HepG2 (cell line): Measurements from ENCODE around the gene KRTAP23-1. TPM values are rescaled to one million over a fixed set of nuclear protein-coding genes. Genes with fewer than 3 reads are reported as not detected.

Source experiments
- ATAC-seq: fragments of 200-7000 bp; cut with Tn5 transposase; 3 replicates; pipeline ENCODE4 v1.9.1; 2020; ENCODE audit warnings: mild to moderate bottlenecking, moderate library complexity
- Bru-seq: library from RNA; stranded (reverse); fragments of 400-500 nt; gene quantifications from one replicate; lab custom pipeline; 2021; lab: Mats Ljungman, UMichigan
- BruChase-seq, 2 experiments: library from RNA; stranded (reverse); fragments of 400-500 nt; gene quantifications; one replicate each; lab custom pipeline; 2021; lab: Mats Ljungman, UMichigan
- BruUV-seq: library from RNA; stranded (reverse); fragments of 400-500 nt; replicated peaks from 2 replicates; lab custom pipeline; 2021; lab: Mats Ljungman, UMichigan
- CTCF ChIA-PET: fragments of 300-600 bp; formaldehyde crosslinking; extraction: SDS; loops from one replicate; lab custom pipeline; 2021; ENCODE audit warnings: low total read pairs, inconsistent platforms, low intra/inter-chr PET ratio; lab: Yijun Ruan, JAX
- POLR2A ChIA-PET: fragments of 350-600 bp; sonication (Branson Sonifier 250); formaldehyde crosslinking; loops from one replicate; lab custom pipeline; 2020; ENCODE audit warnings: antibody characterized with exemption, inconsistent platforms; lab: Yijun Ruan, JAX
- DNase-seq: peaks from one replicate; pipeline ENCODE4 v3.0.0-alpha.2; 2015; ENCODE audit warnings: low spot score
- FAIRE-seq: peaks from 3 replicates; lab custom pipeline; 2011; peaks lifted over from hg19 to GRCh38; lab: Jason Lieb, UNC
- H2AFZ ChIP-seq: one replicate; pipeline ENCODE4 v1.6.1; 2011; ENCODE audit warnings: low read length, inconsistent platforms
- H3K27ac ChIP-seq: fragments of 300-600 bp; 3 replicates; pipeline ENCODE4 v1.8.0; 2011; ENCODE audit warnings: mixed run types, mild to moderate bottlenecking, mixed read lengths, low read length, inconsistent platforms; ENCODE audit not compliant: insufficient read depth; ENCODE audit errors: extremely low read length
- H3K27me3 ChIP-seq, 2 experiments: fragments of 200-600 bp in 1 of 2; 2 replicates in 1 of 2; 3 replicates in 1 of 2; pipeline versions ENCODE4 v1.6.0 to v1.8.0; 2011; ENCODE audit warnings: low read length in 2 of 2, mild to moderate bottlenecking in 2 of 2, moderate library complexity in 2 of 2, inconsistent platforms in 1 of 2; ENCODE audit not compliant: insufficient read depth in 2 of 2, control insufficient read depth in 1 of 2
- H3K36me3 ChIP-seq, 2 experiments: fragments of 200-600 bp in 1 of 2; replicated peaks in 1 of 2; 2 replicates in 1 of 2; 3 replicates in 1 of 2; pipeline versions ENCODE4 v1.5.1 to v1.8.0; 2011; ENCODE audit warnings: low read length in 2 of 2, inconsistent platforms in 1 of 2; ENCODE audit not compliant: insufficient read depth in 2 of 2, control insufficient read depth in 1 of 2
- H3K4me1 ChIP-seq: 2 replicates; pipeline ENCODE4 v1.5.1; 2012; ENCODE audit warnings: low read length, inconsistent platforms; ENCODE audit not compliant: insufficient read depth
- H3K4me2 ChIP-seq: 2 replicates; pipeline ENCODE4 v1.6.0; 2011; ENCODE audit warnings: low read depth, low read length, inconsistent platforms
- H3K4me3 ChIP-seq, 3 experiments: fragments of 200-600 bp in 1 of 3; sonication (generic), shearing (Covaris generic) in 1 of 3; replicated peaks in 1 of 3; 2 replicates each; pipeline ENCODE4 v1.5.1; 2011 to 2016; ENCODE audit warnings: low read length in 3 of 3, inconsistent platforms in 2 of 3, low read depth in 2 of 3, mild to moderate bottlenecking in 2 of 3, control low read depth in 1 of 3, mixed read lengths in 1 of 3; ENCODE audit not compliant: insufficient read depth in 1 of 3
- H3K79me2 ChIP-seq: one replicate; pipeline ENCODE4 v1.6.1; 2011; ENCODE audit warnings: low read length, inconsistent platforms; ENCODE audit not compliant: insufficient read depth
- H3K9ac ChIP-seq: 2 replicates; pipeline ENCODE4 v1.6.0; 2011; ENCODE audit warnings: mild to moderate bottlenecking, low read depth, low read length, inconsistent platforms; ENCODE audit not compliant: insufficient read depth
- H3K9me3 ChIP-seq: 2 replicates; pipeline ENCODE4 v1.5.1; 2012; ENCODE audit warnings: mild to moderate bottlenecking, low read length
- H4K20me1 ChIP-seq: 2 replicates; pipeline ENCODE4 v1.6.0; 2011; ENCODE audit warnings: inconsistent platforms, mild to moderate bottlenecking, low read length, moderate library complexity; ENCODE audit not compliant: insufficient read depth
- CREM ChIP-seq, 2 experiments: sonication (generic) in 1 of 2; formaldehyde crosslinking in 1 of 2; IDR thresholded peaks; 2 replicates each; pipeline versions ENCODE4 v1.4.0 to v1.6.1; 2016 to 2020; ENCODE audit warnings: antibody characterized with exemption in 1 of 2, mild to moderate bottlenecking in 1 of 2, missing genetic modification reagents in 1 of 2
- GABPA ChIP-seq, 2 experiments: IDR thresholded peaks; 2 replicates each; pipeline ENCODE4 v1.6.1; 2011 to 2016; ENCODE audit warnings: low read depth in 2 of 2, low read length in 1 of 2, missing biosample characterization in 1 of 2, missing genetic modification characterization in 1 of 2
- RFX5 ChIP-seq: IDR thresholded peaks from 2 replicates; pipeline ENCODE4 v1.6.1; 2011; ENCODE audit warnings: low read depth, low read length, improper control_type of control experiment
- TCF7 ChIP-seq: sonication (generic); IDR thresholded peaks from 2 replicates; pipeline ENCODE4 v1.6.1; 2016; ENCODE audit warnings: antibody characterized with exemption, low read depth
- ZNF292 ChIP-seq: sonication (generic); formaldehyde crosslinking; IDR thresholded peaks from 2 replicates; pipeline ENCODE4 v1.8.1; 2022; ENCODE audit warnings: mild to moderate bottlenecking, low read depth, missing genetic modification reagents, borderline replicate concordance
- ZNF44 ChIP-seq: sonication (generic); formaldehyde crosslinking; IDR thresholded peaks from 2 replicates; pipeline ENCODE4 v1.5.1; 2020; ENCODE audit warnings: mild to moderate bottlenecking, missing genetic modification reagents
- ZNF850 ChIP-seq: sonication (generic); formaldehyde crosslinking; conservative IDR thresholded peaks from 2 replicates; pipeline ENCODE4 v1.9.0; 2021; ENCODE audit warnings: mild to moderate bottlenecking, missing genetic modification reagents
- ZNF883 ChIP-seq: sonication (generic); formaldehyde crosslinking; IDR thresholded peaks from 2 replicates; pipeline ENCODE4 v1.5.1; 2020; ENCODE audit warnings: mild to moderate bottlenecking, missing genetic modification reagents; ENCODE audit errors: not compliant biosample characterization
- WGBS: methylation state at CpG from one replicate; pipeline ENCODE4 v1.1.6; 2017; ENCODE audit warnings: low lambda C conversion rate; 5-methylcytosine and 5-hydroxymethylcytosine counted together
- in situ Hi-C: cut with HindIII; loops from 2 replicates; pipeline ENCODE4 v1.10.0; 2017; ENCODE audit warnings: low pct_unique_long_range_greater_than_20kb; ENCODE audit not compliant: extremely low pct_ligation_motif_present
- intact Hi-C: fragments of 100-400 bp; cut with micrococcal nuclease; formaldehyde crosslinking; loops from one replicate; pipeline ENCODE4 v1.10.0; 2022; ENCODE audit not compliant: unreplicated experiment
- long read RNA-seq, 2 experiments: library from RNA in 1 of 2; library from polyadenylated mRNA in 1 of 2; stranded (forward) in 1 of 2; unstranded in 1 of 2; transcript quantifications; one replicate each; pipeline ENCODE4 v2.0.0, GENCODE V29; 2019 to 2022
- polyA minus RNA-seq, 3 experiments: library from RNA; depleted of rRNA, polyadenylated mRNA; stranded (reverse); fragments of >200 nt; gene quantifications; 2 replicates each; pipeline ENCODE4 v1.2.3, GENCODE V29; 2011; ENCODE audit warnings: low replicate concordance in 1 of 3
- polyA plus RNA-seq, 8 experiments: library from polyadenylated mRNA; depleted of rRNA in 3 of 8; stranded (reverse) in 7 of 8; unstranded in 1 of 8; fragments of >200 nt; fragmentation: Illumina TruSeq in 4 of 8; extraction: Trizol in 4 of 8; gene quantifications; 2 replicates each; pipeline versions ENCODE4 v1.2.1 to v1.2.3, GENCODE V29; 2011 to 2016; ENCODE audit warnings: low read depth in 4 of 8, missing spikeins in 1 of 8, mixed read lengths in 1 of 8; ENCODE audit not compliant: insufficient read depth in 1 of 8
- total RNA-seq, 5 experiments: library from RNA; depleted of rRNA; stranded (reverse); fragments of >200 nt; fragmentation: Illumina TruSeq; extraction: Trizol; gene quantifications; 2 replicates each; pipeline ENCODE4 v1.2.3, GENCODE V29; 2016; ENCODE audit warnings: low read depth in 1 of 5
- TF ChIP-seq, protein P1 (sequence below): sonication (generic); formaldehyde crosslinking; IDR thresholded peaks from 2 replicates; pipeline ENCODE4 v1.5.1; 2020; ENCODE audit warnings: mild to moderate bottlenecking, moderate library complexity, missing genetic modification reagents

Gene KRTAP23-1, protein sequence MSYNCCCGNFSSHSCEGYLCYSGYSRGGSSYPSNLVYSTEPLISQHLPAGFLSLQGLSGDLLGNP
- not detected in 2 replicates for total RNA-seq (2016; rRNA removed; fragmentation: Illumina TruSeq; extraction: Trizol)
- not detected in 2 replicates for total RNA-seq (2016; cell fraction: cytosol; rRNA removed; fragmentation: Illumina TruSeq; extraction: Trizol; ENCODE audit: low read depth)
- not detected in 2 replicates for total RNA-seq (2016; cell fraction: insoluble cytoplasmic fraction; rRNA removed; fragmentation: Illumina TruSeq; extraction: Trizol)
- total RNA-seq (2016; cell fraction: membrane; rRNA removed; fragmentation: Illumina TruSeq; extraction: Trizol): not detected in 2 replicates
- total RNA-seq (2016; cell fraction: nucleus; rRNA removed; fragmentation: Illumina TruSeq; extraction: Trizol): not detected in 2 replicates
- polyA plus RNA-seq (2011; rRNA removed): not detected in 2 replicates
- not detected in 2 replicates for polyA plus RNA-seq (2011; cell fraction: cytosol; rRNA removed)
- polyA plus RNA-seq (2011; cell fraction: nucleus; rRNA removed): not detected in 2 replicates
- not detected in 2 replicates for polyA plus RNA-seq (2012)
- not detected in 2 replicates for polyA plus RNA-seq (2016; cell fraction: cytosol; fragmentation: Illumina TruSeq; extraction: Trizol; ENCODE audit: low read depth)
- polyA plus RNA-seq (2016; cell fraction: insoluble cytoplasmic fraction; fragmentation: Illumina TruSeq; extraction: Trizol; ENCODE audit: low read depth): not detected in 2 replicates
- polyA plus RNA-seq (2016; cell fraction: membrane; fragmentation: Illumina TruSeq; extraction: Trizol; ENCODE audit: low read depth): not detected in 2 replicates
- polyA plus RNA-seq (2016; cell fraction: nucleus; fragmentation: Illumina TruSeq; extraction: Trizol; ENCODE audit: insufficient read depth, low read depth): not detected in 2 replicates
- not detected in 2 replicates for polyA minus RNA-seq (2011; rRNA and poly(A)+ RNA removed; ENCODE audit: low replicate concordance)
- not detected in 2 replicates for polyA minus RNA-seq (2011; cell fraction: cytosol; rRNA and poly(A)+ RNA removed)
- polyA minus RNA-seq (2011; cell fraction: nucleus; rRNA and poly(A)+ RNA removed): not detected in 2 replicates
- Bru-seq, nascent RNA: not detected
- BruChase-seq, experiment 1, labeled RNA remaining after a 6-hour chase: not detected
- BruChase-seq, experiment 2, labeled RNA remaining after a 2-hour chase: not detected
- long read RNA-seq, experiment 1: 0 reads
- long read RNA-seq, experiment 2: 0 reads

DNA sequence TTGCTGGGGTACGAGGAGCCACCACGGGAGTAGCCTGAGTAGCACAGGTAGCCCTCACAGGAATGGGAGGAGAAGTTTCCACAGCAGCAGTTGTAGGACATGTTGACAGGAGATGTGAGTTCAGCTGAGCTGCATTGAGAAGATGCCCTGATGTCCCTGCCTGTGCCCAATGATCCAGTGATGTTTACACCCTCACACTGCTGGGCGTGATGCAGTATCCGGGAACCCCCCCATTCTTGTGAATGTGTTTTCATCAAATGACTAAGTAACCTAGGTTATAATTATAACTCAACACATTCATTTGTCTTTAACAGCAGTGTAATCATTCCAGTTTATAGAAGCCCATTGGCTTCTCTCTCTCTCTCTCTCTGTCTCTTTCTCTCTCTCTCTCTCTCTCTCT is at the start of gene KRTAP23-1:
Gene KRTAP23-1, minus strand, starts transcription at position 101 of the 400 bp plus-strand sequence. Its CDS starts 0 bp downstream, at position 101.
- H3K4me2 ChIP-seq: no peak within 1 kb of the TSS
- H3K27me3 ChIP-seq: no peaks in the 10 kb centered on the region
- H2AFZ ChIP-seq: no peak within 1 kb of the TSS
- no peak for ATAC-seq
- no peak for DNase-seq
- no peak within 1 kb of the TSS for H3K9ac ChIP-seq
- no peaks in the 10 kb centered on the region for H3K36me3 ChIP-seq
- TF ChIP-seq ZNF850 (CRISPR knock-in tag): no peak
- no peak for TF ChIP-seq ZNF883 (CRISPR knock-in tag)
- TF ChIP-seq TCF7: no peak
- TF ChIP-seq GABPA (IDR thresholded peaks at IDR 0.05; ENCODE audit: low read depth, low read length): no peak
- no peak for TF ChIP-seq GABPA (CRISPR knock-in tag; IDR thresholded peaks at IDR 0.05; ENCODE audit: low read depth)
- TF ChIP-seq ZNF292: no peak
- no peak for TF ChIP-seq CREM (IDR thresholded peaks at IDR 0.05)
- TF ChIP-seq CREM (CRISPR knock-in tag; IDR thresholded peaks at IDR 0.05): no peak
- no peak for TF ChIP-seq RFX5
- no peak for TF ChIP-seq ZNF44
- TF ChIP-seq, protein P1, sequence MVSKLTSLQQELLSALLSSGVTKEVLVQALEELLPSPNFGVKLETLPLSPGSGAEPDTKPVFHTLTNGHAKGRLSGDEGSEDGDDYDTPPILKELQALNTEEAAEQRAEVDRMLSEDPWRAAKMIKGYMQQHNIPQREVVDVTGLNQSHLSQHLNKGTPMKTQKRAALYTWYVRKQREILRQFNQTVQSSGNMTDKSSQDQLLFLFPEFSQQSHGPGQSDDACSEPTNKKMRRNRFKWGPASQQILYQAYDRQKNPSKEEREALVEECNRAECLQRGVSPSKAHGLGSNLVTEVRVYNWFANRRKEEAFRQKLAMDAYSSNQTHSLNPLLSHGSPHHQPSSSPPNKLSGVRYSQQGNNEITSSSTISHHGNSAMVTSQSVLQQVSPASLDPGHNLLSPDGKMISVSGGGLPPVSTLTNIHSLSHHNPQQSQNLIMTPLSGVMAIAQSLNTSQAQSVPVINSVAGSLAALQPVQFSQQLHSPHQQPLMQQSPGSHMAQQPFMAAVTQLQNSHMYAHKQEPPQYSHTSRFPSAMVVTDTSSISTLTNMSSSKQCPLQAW (CRISPR knock-in tag): no peak
- H4K20me1 ChIP-seq: no peaks in the 10 kb centered on the region
- H3K9me3 ChIP-seq: peaks cover 73% of the 10 kb centered on the region
- no peaks in the 10 kb centered on the region for H3K79me2 ChIP-seq
- POLR2A ChIA-PET: no interaction called here
- H3K4me3 ChIP-seq: no peak within 1 kb of the TSS
- FAIRE-seq: no peak
- CTCF ChIA-PET: no interaction called here
- BruUV-seq: no TSS peak
- in situ Hi-C loops (loop anchor here (25.0 kb wide), 1 partner anchor 739 kb away; no protein-coding TSS in a partner anchor), intact Hi-C loops (no loop called here)
- WGBS: 23% methylated on average over 2 of the region's 4 CpGs
- H3K27ac ChIP-seq: no peak within 1 kb of the TSS
- no peaks in the 10 kb centered on the region for H3K4me1 ChIP-seq
